GM19328 (cell line): ENCODE data around the gene PCDHB6.
"Not testable (repeated sequence)": the region's sequence is repeated elsewhere in the genome, so short reads cannot be mapped to it uniquely, and the experiment has no call there.

ENCODE experiments used
- ATAC-seq: cut with Tn5 transposase; IDR thresholded peaks from one replicate; pipeline ENCODE4 v1.9.1; 2021; ENCODE audit warnings: mild to moderate bottlenecking, moderate library complexity; ENCODE audit not compliant: unreplicated experiment

Gene PCDHB6

GRCh38 chr5:141157901-141158300, 8.0 kb downstream of the PCDHB6 start:
- ATAC-seq: not testable (repeated sequence)

- ATAC-seq: no peak
Measured at GRCh38 chr5:141172381-141173204, 22.7 kb downstream of the PCDHB6 start, which contains the start of gene PCDHB7. TSS of gene PCDHB7 (plus strand) at chr5:141172644. CDS start at chr5:141172836, 192 bp downstream.

- ATAC-seq: not testable (repeated sequence)
Measured at GRCh38 chr5:141174291-141175104, 24.6 kb downstream of the PCDHB6 start.

GRCh38 chr5:141175933-141176332, 26.1 kb downstream of the PCDHB6 start:
- ATAC-seq: no peak

- not testable (repeated sequence) for ATAC-seq
Measured at GRCh38 chr5:141177577-141178191, 27.8 kb downstream of the PCDHB6 start, which contains the start of gene PCDHB8. TSS of gene PCDHB8 (plus strand) at chr5:141177790. CDS start at chr5:141178035, 245 bp downstream.

GRCh38 chr5:141179371-141179770, 29.5 kb downstream of the PCDHB6 start:
- not testable (repeated sequence) for ATAC-seq

GRCh38 chr5:141179876-141180275, 30.0 kb downstream of the PCDHB6 start:
- not testable (repeated sequence) for ATAC-seq

- ATAC-seq: no peak
Measured at GRCh38 chr5:141180313-141180712, 30.5 kb downstream of the PCDHB6 start.

- ATAC-seq: no peak
Measured at GRCh38 chr5:141182248-141182647, 32.4 kb downstream of the PCDHB6 start, which contains the start of gene PCDHB16. TSS of gene PCDHB16 (plus strand) at chr5:141182387. CDS start at chr5:141182560, 173 bp downstream.

- not testable (repeated sequence) for ATAC-seq
Measured at GRCh38 chr5:141184117-141184855, 34.4 kb downstream of the PCDHB6 start.

GRCh38 chr5:141186897-141187512, 37.1 kb downstream of the PCDHB6 start, which contains the start of gene PCDHB9:
TSS of gene PCDHB9 (plus strand) at chr5:141187161. CDS start at chr5:141187319, 158 bp downstream.
- no peak for ATAC-seq

GRCh38 chr5:141188682-141189081, 38.8 kb downstream of the PCDHB6 start:
- ATAC-seq: not testable (repeated sequence)

- not testable (repeated sequence) for ATAC-seq
Measured at GRCh38 chr5:141189131-141189530, 39.3 kb downstream of the PCDHB6 start.

- ATAC-seq: no peak
Measured at GRCh38 chr5:141192110-141192725, 42.4 kb downstream of the PCDHB6 start, which contains the start of gene PCDHB10. TSS of gene PCDHB10 (plus strand) at chr5:141192353. CDS start at chr5:141192553, 200 bp downstream.

- not testable (repeated sequence) for ATAC-seq
Measured at GRCh38 chr5:141194332-141194731, 44.5 kb downstream of the PCDHB6 start.

GRCh38 chr5:141196363-141196762, 46.5 kb downstream of the PCDHB6 start:
- no peak for ATAC-seq

GRCh38 chr5:141199359-141200235, 49.7 kb downstream of the PCDHB6 start, which contains the start of gene PCDHB11:
TSS of gene PCDHB11 (plus strand) at chr5:141199627. CDS start at chr5:141199775, 148 bp downstream.
- ATAC-seq: no peak

GRCh38 chr5:141201126-141201525, 51.3 kb downstream of the PCDHB6 start:
- not testable (repeated sequence) for ATAC-seq
